ENCODE results near the gene NSUN6.
A peak's percentile ranks its signal among the peaks of the same experiment; 100 is the strongest.

Gene NSUN6

GRCh38 chr10:18651324-18652007 is at the start of gene NSUN6:
TSS of gene NSUN6 (minus strand) at chr10:18651587. CDS start at chr10:18651203, 384 bp downstream.
- Histone ChIP-seq H3K27ac (ENCODE audit: low read depth, low read length) (peak within 1 kb of the TSS; percentile 88), H3K4me3 (ENCODE audit: low read depth in 1 of 2, low read length in 2 of 2) (peak within 1 kb of the TSS; percentile 81 to 96), H3K9me3 (ENCODE audit: low read length) (no peaks in the 10 kb centered on the region), H3K9ac (ENCODE audit: low read length) (peak within 1 kb of the TSS; percentile 80), H3K36me3 (ENCODE audit: insufficient read depth, low read length) (peaks cover 8% of the 10 kb centered on the region), H3K4me1 (ENCODE audit: insufficient read depth, low read length) (peaks cover 20% of the 10 kb centered on the region), H3K27me3 (ENCODE audit: control insufficient read depth in 1 of 2, insufficient read depth in 2 of 2, low read length in 2 of 2) (no peaks in the 10 kb centered on the region)

DNA sequence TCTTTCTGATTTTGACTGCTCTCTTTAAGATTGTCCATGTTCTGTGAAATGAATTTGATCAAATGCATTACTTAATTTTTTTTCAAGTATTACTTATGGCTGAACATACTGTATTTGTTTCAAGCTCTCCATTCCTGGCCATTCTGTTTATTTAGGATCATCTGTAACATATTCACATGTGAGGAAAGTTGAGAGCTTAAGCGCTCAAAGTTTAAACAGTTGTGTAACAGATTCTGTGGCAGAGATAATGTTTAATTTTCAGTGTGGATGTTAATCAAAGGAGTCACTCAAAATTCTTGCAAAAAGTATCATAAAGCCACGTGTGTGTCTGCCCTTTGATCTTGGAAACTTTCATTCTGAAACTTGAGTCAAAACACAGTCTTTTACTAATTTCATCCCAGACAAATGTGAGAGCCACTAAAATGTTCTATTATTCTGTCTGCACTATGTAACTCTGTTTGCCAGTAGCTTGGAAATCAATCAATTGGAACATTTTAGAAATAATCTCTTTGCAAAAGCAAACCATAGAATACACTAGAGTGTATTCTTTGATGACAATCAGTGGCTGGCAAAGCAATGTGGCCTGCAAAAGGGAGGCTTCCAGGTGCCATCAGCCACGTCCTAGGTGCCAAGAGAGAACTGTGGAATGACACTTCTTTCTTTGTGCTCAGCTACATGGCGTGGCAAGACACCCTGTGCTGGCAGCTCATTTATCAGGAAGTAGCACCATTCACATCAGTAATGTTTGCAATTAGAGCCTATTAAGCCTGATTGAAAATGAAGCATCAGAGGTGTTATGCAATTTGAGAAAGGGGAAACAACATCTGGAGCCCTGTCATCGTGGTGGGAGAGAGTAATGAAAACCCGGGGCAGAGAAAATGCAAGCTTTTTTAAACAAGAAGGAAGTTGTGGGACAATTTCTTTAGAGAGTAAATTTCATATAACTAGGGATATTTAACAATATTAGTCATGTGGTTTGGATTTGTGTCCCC is 48.8 kb upstream of the NSUN6 start:
- no peak overlapping the region for H3K27ac ChIP-seq (ENCODE audit: low read depth, low read length)

GRCh38 chr10:18690541-18690940 is 39.2 kb upstream of the NSUN6 start:
- H3K27ac ChIP-seq (ENCODE audit: low read depth, low read length) = no peak overlapping the region
- no peak overlapping the region for H3K9ac ChIP-seq (ENCODE audit: low read length)
- H3K27me3 ChIP-seq (ENCODE audit: control insufficient read depth in 1 of 2, insufficient read depth in 2 of 2, low read length in 2 of 2) = no peaks in the 10 kb centered on the region
- no peaks in the 10 kb centered on the region for H3K4me1 ChIP-seq (ENCODE audit: insufficient read depth, low read length)
- H3K36me3 ChIP-seq (ENCODE audit: insufficient read depth, low read length) = no peaks in the 10 kb centered on the region
- no peak overlapping the region for H3K4me3 ChIP-seq (ENCODE audit: low read depth in 1 of 2, low read length in 2 of 2)
- no peaks in the 10 kb centered on the region for H3K9me3 ChIP-seq (ENCODE audit: low read length)

More for the DNA sequence above, 48.8 kb upstream of the NSUN6 start:
- H3K9ac ChIP-seq (ENCODE audit: low read length) = no peak overlapping the region
- H3K27me3 ChIP-seq (ENCODE audit: control insufficient read depth in 1 of 2, insufficient read depth in 2 of 2, low read length in 2 of 2) = no peaks in the 10 kb centered on the region
- no peaks in the 10 kb centered on the region for H3K36me3 ChIP-seq (ENCODE audit: insufficient read depth, low read length)
- H3K9me3 ChIP-seq (ENCODE audit: low read length) = no peaks in the 10 kb centered on the region
- H3K4me3 ChIP-seq (ENCODE audit: low read depth in 1 of 2, low read length in 2 of 2) = no peak overlapping the region
- H3K4me1 ChIP-seq (ENCODE audit: insufficient read depth, low read length) = no peaks in the 10 kb centered on the region

DNA sequence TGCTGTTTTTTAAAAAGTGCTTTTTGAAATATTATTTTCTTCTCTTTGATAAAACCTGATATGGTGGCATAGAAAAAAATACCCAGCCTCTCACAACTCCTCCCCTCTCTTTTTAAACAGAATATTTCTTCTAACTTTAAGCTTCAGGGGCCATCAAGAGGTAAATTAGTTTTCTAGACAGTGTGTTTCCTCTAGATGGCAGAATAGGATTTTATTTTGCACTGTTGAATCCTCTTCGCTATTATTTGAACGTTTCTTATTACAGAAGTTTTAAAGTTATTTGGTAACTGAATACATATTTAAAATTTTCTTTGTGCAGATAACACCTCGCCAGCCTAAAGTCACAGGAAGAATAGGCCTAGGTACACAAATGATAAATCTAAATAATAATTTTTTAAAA is 38.1 kb upstream of the NSUN6 start:
- Histone ChIP-seq H3K9ac (ENCODE audit: low read length) (no peak overlapping the region), H3K27ac (ENCODE audit: low read depth, low read length) (no peak overlapping the region), H3K4me3 (ENCODE audit: low read depth in 1 of 2, low read length in 2 of 2) (no peak overlapping the region), H3K36me3 (ENCODE audit: insufficient read depth, low read length) (no peaks in the 10 kb centered on the region), H3K9me3 (ENCODE audit: low read length) (no peaks in the 10 kb centered on the region), H3K27me3 (ENCODE audit: control insufficient read depth in 1 of 2, insufficient read depth in 2 of 2, low read length in 2 of 2) (no peaks in the 10 kb centered on the region), H3K4me1 (ENCODE audit: insufficient read depth, low read length) (no peaks in the 10 kb centered on the region)

- Histone ChIP-seq H3K4me3 (ENCODE audit: low read depth in 1 of 2, low read length in 2 of 2) (no peak overlapping the region), H3K4me1 (ENCODE audit: insufficient read depth, low read length) (no peaks in the 10 kb centered on the region)
These were observed 36.3 kb upstream of the NSUN6 start for GRCh38 chr10:18687706-18688105.

GRCh38 chr10:18687195-18687594 is 35.8 kb upstream of the NSUN6 start:
- H3K9me3 ChIP-seq (ENCODE audit: low read length) = no peaks in the 10 kb centered on the region
- H3K9ac ChIP-seq (ENCODE audit: low read length) = no peak overlapping the region
- no peaks in the 10 kb centered on the region for H3K4me1 ChIP-seq (ENCODE audit: insufficient read depth, low read length)
- no peak overlapping the region for H3K4me3 ChIP-seq (ENCODE audit: low read depth in 1 of 2, low read length in 2 of 2)
- no peak overlapping the region for H3K27ac ChIP-seq (ENCODE audit: low read depth, low read length)
- H3K36me3 ChIP-seq (ENCODE audit: insufficient read depth, low read length) = no peaks in the 10 kb centered on the region
- H3K27me3 ChIP-seq (ENCODE audit: control insufficient read depth in 1 of 2, insufficient read depth in 2 of 2, low read length in 2 of 2) = no peaks in the 10 kb centered on the region

More at GRCh38 chr10:18687706-18688105, 36.3 kb upstream of the NSUN6 start:
- Histone ChIP-seq H3K9me3 (ENCODE audit: low read length) (no peaks in the 10 kb centered on the region), H3K9ac (ENCODE audit: low read length) (no peak overlapping the region), H3K27me3 (ENCODE audit: control insufficient read depth in 1 of 2, insufficient read depth in 2 of 2, low read length in 2 of 2) (no peaks in the 10 kb centered on the region), H3K36me3 (ENCODE audit: insufficient read depth, low read length) (no peaks in the 10 kb centered on the region), H3K27ac (ENCODE audit: low read depth, low read length) (no peak overlapping the region)

- Histone ChIP-seq H3K4me1 (ENCODE audit: insufficient read depth, low read length) (no peaks in the 10 kb centered on the region), H3K9ac (ENCODE audit: low read length) (no peak overlapping the region), H3K4me3 (ENCODE audit: low read depth in 1 of 2, low read length in 2 of 2) (no peak overlapping the region), H3K9me3 (ENCODE audit: low read length) (no peaks in the 10 kb centered on the region), H3K27me3 (ENCODE audit: control insufficient read depth in 1 of 2, insufficient read depth in 2 of 2, low read length in 2 of 2) (no peaks in the 10 kb centered on the region), H3K27ac (ENCODE audit: low read depth, low read length) (no peak overlapping the region), H3K36me3 (ENCODE audit: insufficient read depth, low read length) (no peaks in the 10 kb centered on the region)
These were observed 34.2 kb upstream of the NSUN6 start for GRCh38 chr10:18685555-18685954.

GRCh38 chr10:18684953-18685352 is 33.6 kb upstream of the NSUN6 start:
- no peak overlapping the region for H3K27ac ChIP-seq (ENCODE audit: low read depth, low read length)
- H3K36me3 ChIP-seq (ENCODE audit: insufficient read depth, low read length) = no peaks in the 10 kb centered on the region
- H3K9me3 ChIP-seq (ENCODE audit: low read length) = no peaks in the 10 kb centered on the region
- no peak overlapping the region for H3K9ac ChIP-seq (ENCODE audit: low read length)
- no peaks in the 10 kb centered on the region for H3K4me1 ChIP-seq (ENCODE audit: insufficient read depth, low read length)
- H3K4me3 ChIP-seq (ENCODE audit: low read depth in 1 of 2, low read length in 2 of 2) = no peak overlapping the region
- no peaks in the 10 kb centered on the region for H3K27me3 ChIP-seq (ENCODE audit: control insufficient read depth in 1 of 2, insufficient read depth in 2 of 2, low read length in 2 of 2)

GRCh38 chr10:18684416-18684815 is 33.0 kb upstream of the NSUN6 start:
- Histone ChIP-seq H3K9ac (ENCODE audit: low read length) (no peak overlapping the region), H3K36me3 (ENCODE audit: insufficient read depth, low read length) (no peaks in the 10 kb centered on the region), H3K4me3 (ENCODE audit: low read depth in 1 of 2, low read length in 2 of 2) (no peak overlapping the region), H3K4me1 (ENCODE audit: insufficient read depth, low read length) (no peaks in the 10 kb centered on the region), H3K27ac (ENCODE audit: low read depth, low read length) (no peak overlapping the region), H3K9me3 (ENCODE audit: low read length) (no peaks in the 10 kb centered on the region), H3K27me3 (ENCODE audit: control insufficient read depth in 1 of 2, insufficient read depth in 2 of 2, low read length in 2 of 2) (no peaks in the 10 kb centered on the region)

DNA sequence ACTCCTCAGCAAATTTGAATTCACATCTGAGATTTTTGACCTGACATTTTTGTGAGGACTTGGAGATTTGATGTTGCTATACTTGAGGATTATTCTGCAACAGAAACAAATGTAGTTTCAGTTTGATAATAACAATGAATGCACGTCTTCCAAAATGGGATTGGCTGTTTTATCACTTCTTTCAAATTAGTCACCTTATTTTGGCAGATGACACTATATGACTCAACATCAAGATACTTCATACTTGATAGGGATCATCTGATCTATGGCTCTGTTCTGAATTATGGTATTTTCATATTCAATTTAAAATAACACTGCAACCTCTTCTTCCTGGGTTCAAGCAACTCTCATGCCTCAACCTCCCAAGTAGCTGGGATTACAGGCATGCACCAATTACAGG is 32.0 kb upstream of the NSUN6 start:
- H3K27ac ChIP-seq (ENCODE audit: low read depth, low read length) = no peak overlapping the region
- H3K9ac ChIP-seq (ENCODE audit: low read length) = no peak overlapping the region
- no peaks in the 10 kb centered on the region for H3K9me3 ChIP-seq (ENCODE audit: low read length)
- H3K27me3 ChIP-seq (ENCODE audit: control insufficient read depth in 1 of 2, insufficient read depth in 2 of 2, low read length in 2 of 2) = no peaks in the 10 kb centered on the region
- no peak overlapping the region for H3K4me3 ChIP-seq (ENCODE audit: low read depth in 1 of 2, low read length in 2 of 2)
- H3K36me3 ChIP-seq (ENCODE audit: insufficient read depth, low read length) = no peaks in the 10 kb centered on the region
- H3K4me1 ChIP-seq (ENCODE audit: insufficient read depth, low read length) = no peaks in the 10 kb centered on the region

DNA sequence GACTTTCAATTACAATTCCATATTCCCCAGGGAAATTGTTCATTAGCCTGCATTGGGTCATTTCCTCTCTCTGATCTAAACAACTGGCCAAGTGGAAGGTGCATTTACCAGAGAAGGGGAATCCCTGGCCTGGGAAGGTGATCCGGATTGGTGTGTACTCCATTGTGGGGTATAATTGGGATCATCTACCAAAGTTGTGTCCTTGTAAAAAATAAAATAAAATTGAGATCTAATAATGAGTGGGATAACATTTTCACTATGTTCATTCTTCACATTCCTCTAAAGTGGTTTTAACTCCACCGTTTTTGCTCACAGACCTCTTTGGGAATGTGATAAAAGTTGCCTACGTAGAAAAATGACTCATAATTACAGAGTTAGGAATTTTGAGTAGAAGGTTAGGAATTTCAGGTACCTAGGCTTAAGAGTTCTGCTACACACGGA is 30.6 kb upstream of the NSUN6 start:
- Histone ChIP-seq H3K4me3 (ENCODE audit: low read depth in 1 of 2, low read length in 2 of 2) (no peak overlapping the region), H3K4me1 (ENCODE audit: insufficient read depth, low read length) (no peaks in the 10 kb centered on the region), H3K9ac (ENCODE audit: low read length) (no peak overlapping the region), H3K36me3 (ENCODE audit: insufficient read depth, low read length) (no peaks in the 10 kb centered on the region), H3K27ac (ENCODE audit: low read depth, low read length) (no peak overlapping the region), H3K27me3 (ENCODE audit: control insufficient read depth in 1 of 2, insufficient read depth in 2 of 2, low read length in 2 of 2) (no peaks in the 10 kb centered on the region), H3K9me3 (ENCODE audit: low read length) (no peaks in the 10 kb centered on the region)

Data from muscle layer of colon (tissue), 2 donors.